DMS153 (cell line): ENCODE data around the gene NTRK3.

ENCODE experiments used
- DNase-seq: peaks from one replicate; lab custom pipeline; 2025; lab: John Stamatoyannopoulos, UW

The NTRK3 gene

DNA sequence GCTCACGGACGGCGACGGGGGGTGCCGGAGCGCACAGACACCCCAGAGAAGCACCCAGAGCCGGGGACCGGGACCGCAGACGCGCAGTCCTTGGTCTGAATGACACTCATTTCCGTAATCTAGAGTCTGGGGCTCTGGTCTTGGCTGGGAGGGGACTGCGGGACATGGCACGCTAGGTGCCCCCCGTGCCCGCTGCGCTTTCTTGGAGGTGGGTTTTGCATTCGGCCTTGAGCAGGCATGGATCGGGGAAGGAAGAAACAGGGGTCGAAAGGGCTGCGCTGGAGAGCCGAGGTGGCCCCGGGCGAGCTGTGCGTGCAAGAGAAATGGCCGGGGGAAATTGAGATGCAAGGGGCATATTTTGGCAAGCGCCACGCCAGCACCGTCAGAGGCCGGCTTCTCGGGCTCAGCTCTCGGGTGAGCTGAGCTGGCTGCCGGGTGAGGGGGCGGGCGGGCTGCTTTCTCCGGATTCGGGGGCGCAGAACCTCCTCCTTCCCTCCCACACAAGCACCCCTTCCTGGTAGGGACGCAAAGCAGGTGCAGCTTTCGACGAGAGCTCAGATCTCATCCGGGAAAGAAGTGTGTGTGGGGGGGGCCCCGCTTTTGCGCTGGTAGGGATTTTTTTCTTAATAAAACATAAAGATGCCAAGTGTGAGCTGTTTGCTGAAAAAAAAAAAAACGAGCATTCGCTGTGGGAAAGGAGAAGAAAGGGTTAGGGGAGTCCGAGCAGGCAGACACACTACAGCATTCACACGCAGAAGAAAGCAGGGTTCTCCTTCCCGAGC lies 963 bp upstream of the NTRK3 start:
- no peak for DNase-seq

DNA sequence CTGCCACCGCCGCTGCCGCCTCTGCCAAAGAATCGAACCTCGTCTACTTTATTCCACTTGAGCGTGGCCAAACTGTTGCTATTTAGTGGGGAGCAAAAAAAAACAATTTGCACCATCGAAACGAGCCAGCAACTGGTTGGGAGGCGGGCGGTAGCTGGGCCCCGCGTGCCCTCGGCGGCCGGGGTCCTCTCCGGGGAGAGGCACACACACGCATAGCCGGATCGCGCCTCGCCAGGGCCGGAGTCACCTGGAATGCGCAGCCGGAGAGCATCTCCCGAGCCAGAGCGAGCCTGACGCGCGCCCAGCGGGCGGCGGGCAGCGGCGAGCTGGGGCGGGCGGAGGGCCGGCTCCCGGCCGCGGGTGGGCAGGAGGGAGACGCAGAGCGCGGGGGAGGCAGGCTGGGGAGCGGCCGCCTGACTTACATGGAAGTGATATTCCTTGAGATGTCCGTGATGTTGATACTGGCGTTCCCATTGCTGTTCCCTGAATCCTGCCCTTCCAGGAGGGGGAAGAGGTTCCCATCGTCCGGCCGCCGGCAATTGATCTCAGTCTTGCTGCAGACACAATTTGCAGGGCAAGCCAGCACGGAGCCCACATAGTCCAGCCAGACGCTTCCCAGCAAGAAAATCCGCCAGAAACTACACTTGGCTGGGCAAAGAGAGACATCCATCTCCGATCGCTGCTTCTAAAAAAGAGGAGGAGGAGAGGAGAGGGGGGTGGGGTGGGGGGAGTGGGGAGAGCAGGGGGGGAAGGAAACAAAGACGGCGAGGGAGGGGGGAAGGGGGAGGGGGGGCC lies 858 bp downstream of the NTRK3 start:
- DNase-seq, result no peak

DNA sequence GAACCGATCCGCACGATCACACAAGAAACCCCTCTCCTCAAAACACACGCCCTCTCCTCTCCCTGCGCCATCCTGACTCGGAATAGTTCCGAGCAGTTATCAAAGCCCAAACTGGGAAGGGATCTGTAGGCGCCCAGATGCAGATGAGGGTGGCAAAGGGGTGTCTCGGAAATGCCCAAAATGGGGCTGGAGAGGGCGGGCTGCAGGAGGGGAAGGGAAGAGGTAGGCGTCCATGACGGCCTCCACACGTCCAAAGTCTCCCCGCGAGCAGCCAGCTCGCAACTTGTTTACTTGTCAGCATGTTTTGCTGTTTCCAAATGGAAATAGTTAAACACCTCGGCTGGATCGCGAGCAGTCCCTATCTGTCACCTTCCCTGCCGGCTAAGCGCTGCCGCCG lies 1.5 kb downstream of the NTRK3 start:
- DNase-seq, result no peak

DNA sequence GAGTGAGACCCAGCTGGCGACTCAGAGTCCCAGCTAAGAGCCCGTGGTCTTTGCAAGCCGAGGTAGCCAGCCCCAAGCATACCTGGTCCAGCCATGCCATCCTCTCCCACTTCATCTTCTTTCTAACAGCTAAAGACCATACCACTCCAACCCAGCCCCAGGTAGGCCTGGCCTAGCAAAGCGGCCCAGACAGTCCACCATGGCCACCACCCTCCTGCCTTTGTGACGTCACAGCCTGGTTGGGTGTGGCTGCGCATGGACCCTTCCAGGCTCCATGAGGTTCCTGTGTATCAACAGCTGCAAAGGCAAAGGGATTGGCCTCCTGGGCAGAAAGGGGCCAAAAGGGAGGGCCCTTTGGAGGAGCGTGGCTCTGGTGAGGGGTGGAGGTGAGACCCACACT lies 4.1 kb downstream of the NTRK3 start:
- DNase-seq, result no peak

DNA sequence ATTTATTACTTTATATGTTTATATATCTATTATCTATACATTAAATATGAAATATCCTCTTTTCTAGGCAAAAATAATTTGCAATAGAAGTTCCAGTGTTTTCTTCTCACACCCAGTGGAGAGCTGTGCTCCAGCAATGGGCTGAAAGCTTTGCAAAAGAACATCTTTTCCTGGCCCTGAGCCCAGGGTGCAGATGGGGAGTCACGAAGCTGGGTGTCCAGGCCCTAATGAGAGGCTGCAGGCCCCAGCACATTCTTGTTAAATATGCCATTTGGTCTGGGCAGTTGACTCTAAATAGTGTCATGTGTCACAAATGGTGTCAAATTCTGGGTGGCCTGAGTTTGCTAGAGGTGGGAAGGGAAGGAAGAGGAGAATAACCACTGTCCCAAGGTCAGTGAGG lies 5.7 kb downstream of the NTRK3 start:
- DNase-seq, result no peak

DNA sequence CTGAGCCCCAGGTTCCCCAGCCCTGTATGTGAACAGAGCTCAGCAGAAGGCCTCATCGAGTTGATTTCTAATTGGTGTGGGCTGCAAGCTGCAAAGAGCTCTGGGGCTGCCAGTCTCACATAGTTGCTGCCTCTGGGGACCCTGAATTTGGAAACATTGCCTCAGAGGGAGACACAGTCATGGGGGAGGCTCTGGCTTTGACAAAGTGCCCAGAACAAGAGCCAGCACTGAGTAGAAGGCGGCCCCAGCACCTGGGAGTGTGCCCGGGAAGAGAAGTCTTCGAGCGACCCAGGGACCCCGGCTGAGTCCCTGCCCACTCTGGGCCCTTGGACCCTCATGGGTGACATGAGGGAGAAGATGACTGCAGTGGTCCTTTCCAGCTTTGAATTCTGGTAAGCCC lies 7.3 kb downstream of the NTRK3 start:
- DNase-seq, result no peak

DNA sequence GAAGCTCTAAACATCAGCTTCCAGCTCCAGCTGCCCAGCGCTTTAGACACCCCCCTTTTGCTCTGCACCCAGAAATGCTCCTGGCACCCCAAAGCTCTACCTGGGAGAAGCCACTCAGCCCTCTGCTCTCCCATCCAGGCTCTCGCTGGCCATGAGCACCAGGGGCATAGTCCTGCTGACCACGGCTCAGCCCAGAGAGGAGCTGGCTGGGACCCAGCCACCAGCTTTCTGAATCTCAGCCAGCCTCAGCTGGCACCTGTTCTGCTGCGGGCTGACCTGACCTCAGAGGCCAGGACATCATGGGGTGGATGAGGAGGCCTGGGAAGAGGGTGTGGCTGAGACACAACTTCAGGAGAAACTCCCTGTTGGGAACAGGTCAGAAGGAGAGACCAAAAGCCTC lies 8.6 kb downstream of the NTRK3 start:
- no peak for DNase-seq

DNA sequence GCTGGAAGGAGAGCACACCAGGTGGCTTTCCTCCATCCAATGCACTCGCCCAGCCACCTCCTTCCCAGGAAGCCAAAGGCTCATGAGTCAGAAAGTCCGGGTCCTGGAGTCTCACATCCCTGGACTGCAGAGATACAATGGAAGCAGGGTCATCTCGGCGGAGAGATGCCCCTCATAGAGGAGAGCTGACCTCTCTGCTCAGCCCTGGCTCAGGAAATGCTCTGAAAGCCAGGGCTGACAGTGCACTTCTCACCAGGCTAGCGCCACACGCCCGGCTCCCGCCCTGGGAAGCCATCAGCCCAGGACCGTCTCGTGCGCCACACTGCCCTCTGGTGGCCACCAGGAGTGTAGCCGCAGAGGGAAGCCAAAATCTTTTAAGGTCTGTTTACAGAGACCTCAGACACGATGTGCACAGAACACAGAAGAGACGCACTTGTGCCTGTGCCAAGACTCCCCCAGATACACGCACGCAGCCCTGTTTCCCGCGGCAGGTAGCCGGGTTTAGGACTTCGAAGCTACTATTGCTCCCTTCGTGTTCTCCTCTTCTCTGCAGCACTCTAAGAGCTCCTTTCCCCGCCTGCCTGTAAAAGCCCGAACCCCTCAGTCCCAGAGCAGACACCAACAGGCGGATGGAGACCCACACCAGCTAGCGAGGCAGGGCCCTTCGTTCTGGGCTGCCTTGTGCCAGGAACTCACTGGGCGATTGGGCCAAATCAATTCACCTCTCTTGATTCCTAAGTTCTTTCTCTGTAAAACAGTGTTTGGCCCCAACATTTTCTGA lies 9.7 kb downstream of the NTRK3 start:
- no peak for DNase-seq

DNA sequence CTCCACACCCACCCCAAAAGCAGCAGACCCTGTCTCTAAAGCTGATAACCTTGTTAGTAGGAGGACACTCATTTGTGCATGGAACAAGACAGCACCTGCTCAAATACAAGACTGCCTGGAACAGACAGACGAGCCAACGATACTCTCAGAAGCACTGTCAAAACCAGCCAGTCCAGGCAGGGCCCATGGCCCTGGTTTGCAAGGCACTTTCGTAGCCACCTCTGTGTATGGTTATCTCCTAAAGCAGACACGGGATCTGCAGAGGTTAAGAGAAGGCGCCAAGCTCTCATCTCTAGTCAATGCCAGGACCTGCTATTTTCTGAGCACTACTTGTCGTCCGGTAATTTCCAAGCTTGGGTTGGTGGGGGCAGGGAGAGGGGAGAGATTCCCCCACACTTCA lies 10.5 kb downstream of the NTRK3 start:
- DNase-seq, result no peak

DNA sequence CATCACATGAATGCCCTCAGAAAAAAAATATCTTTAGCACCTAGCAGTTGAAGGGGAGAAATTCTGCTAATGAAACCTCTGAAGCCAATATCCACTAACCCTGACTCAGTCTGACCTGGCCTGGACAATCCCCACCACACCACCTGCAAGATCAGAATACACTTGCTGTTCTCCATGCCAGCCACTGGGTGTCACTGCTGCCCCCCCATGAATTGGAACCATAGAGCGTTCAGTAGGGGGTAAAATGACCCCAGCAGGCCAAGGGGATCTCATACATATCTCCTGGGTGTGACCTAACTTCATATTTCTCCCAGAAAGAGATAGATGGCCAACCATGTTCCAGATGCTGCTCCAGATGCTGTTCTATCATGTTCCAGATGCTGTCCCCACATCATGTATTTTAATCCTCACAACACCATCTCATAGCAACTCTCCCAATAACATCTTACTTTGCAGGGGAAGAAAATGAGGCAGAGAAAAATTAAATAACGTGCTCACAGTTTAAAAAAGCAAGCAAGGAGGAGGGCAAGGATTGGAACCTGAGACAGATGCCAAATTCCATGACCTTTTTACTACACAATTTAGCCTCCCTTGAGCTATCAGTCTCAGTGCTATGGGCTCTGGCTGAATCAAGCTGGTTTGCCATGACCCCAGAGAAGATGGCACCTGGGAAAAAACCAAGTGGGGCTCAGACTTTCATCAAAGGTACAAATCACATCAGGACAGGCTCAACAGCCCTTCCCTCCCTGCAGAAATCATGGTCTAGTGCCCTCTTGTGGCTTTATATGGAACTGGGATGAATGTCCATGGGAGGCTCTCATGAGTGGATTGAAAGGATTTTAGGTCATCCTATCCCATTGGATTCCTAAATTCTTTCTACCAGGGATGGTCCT lies 12.4 kb downstream of the NTRK3 start:
- DNase-seq, result no peak

DNA sequence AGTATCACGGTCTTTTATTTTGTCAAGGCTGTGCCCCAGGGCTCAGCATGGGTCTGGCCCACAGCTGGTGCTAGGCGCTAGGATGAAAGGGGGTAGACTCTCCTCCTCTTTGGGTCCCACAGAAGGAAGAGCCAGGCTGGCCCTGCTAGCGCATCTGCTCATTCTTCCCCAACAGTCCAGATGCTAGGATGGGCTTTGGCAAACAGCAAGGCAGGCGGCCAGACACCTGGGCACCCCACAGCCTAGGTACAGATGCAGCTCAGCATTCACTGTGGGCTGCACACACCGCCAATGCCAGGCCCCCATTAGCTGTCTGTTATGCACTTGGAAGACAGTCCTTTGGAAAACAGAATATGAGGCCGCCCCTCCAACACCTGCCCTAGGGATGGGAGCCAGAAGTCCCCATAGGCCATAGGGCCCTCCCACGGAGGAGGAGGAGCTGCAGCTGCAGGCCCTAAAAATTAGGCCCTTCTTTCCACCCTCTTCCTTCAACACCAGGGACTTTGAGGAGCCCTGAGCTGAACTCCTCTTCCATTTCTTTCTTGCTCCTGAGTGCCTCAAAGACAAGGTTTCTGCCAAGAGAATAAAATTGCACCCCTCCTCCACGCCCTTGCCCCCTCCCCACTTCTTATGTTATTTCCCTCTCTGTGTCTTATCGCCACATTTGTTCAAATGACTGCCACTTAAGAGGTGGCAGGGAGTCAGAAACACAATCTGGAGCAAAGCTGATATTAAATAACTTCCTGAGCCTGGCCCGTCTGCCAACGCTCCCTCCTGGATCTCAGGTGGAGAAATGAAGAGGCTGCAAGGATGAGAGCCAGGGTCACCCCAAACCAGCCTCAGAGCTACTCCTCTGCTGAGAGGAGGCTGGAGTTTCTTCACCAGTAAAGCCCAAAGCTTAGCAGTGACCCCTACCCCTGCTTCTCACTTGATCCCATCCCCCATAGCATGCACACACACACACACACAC lies 13.7 kb downstream of the NTRK3 start:
- DNase-seq, result no peak

DNA sequence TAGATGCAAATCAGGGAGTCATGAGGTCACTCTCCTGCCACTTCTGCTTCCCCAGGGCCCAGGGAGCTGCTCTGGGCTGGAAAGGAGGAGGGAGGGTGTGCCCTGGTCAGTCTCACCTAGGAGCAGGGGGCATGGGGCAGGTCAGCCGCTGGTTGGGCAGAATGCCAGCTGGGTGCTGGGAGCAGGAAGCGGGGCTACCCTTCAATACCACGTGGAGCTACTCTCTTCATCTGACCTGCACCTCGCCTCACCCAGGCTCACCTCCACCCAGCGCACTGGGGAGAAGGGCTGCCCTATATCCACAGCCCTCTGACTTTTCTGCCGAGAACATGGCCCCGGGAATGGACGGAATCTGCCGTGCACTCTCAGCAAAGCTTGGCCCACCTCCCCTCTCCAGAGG lies 15.1 kb downstream of the NTRK3 start:
- no peak for DNase-seq

DNA sequence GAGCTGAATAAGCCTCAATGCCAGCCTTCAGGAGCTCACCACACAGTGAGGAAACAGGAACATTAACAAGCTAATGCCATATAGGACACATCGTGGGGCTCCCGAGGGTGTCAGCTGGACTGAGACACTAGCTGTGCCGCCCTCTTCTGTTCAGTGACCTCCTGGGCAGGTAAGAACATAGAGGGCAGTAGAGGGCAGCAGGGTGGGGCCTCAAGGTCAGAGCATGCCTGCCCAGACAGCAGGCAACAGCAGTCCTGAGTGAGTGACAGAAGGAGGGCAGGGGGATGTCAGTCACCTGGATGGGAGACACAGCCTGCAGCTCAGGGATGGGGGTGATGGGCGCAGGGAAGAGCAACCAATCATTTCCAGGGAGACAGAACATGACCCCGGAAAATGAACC lies 15.5 kb downstream of the NTRK3 start:
- DNase-seq, result no peak

DNA sequence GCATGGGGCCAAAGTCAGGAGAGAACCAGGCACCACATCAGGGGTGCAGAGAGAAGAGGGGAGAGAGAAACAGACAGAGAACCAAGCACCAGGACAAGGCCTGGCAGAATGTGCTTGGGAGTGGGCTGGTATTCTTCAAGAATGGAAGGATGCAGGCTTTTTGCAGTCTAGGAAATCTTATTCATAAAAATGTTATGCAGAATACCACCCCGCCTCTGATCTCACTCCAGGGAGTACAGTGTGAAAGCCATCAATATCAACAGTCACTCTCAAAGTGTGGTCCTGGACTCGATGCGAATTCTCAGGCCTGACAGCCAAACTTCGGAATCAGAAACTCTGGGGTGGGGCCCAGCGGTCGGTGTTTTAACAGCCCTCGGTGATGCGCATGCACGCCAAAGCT lies 16.9 kb downstream of the NTRK3 start:
- DNase-seq, result no peak

DNA sequence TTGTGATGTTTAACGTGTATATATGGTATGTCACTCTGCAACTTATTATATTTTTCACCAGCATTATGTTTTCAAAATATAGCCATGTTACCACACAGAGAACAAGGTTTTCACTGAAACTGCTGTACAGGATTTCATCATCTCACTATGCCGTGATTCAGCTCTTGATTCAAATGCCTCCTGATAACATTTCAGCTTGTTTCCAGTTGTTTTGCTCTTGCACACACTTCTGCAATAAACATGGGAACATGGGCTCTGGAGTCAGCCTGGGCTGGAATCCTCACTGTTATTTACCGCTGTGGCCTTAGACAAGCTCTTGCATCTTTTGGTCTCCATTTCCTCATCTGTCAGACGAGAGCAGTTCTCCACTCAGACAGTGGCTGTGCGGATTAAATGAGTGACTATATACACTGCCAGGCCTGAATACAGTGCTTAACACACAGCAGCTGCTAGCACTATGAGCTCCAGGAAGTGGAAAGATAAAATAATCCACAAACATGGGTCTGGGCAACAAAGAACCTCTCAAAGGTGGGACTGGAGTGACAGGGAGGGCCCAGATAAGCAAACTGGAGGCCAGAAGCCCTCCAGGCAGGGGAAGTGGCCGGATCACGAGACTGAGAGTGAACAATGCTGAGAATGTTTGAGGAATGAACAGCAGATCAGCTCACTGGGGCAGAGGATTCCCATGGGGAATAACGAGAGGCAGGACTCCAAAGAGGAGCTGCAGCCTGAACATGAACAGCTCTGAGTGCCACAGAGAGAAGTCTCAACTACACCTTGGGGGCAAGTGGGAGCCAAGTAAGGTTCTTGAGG lies 17.7 kb downstream of the NTRK3 start:
- DNase-seq, result no peak

DNA sequence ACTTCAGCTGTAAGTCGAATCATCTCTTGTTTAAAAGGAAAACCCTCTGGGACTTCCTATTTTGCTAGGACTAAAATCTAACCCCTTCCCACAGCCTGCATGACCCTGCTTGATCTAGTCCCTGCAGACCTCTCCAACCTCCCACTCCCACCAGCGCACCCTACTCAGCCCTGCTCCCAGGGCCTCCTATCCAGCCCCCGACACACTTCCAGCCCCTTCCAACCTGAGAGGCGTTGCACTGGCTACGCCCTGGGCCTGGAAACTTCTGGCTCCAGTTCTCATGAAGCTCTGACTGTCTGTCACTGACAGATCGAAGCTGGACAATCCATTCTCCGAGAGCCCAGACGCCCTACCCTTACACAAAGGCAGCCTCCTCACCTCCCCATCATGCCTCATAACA lies 21.8 kb downstream of the NTRK3 start:
- DNase-seq, result no peak

DNA sequence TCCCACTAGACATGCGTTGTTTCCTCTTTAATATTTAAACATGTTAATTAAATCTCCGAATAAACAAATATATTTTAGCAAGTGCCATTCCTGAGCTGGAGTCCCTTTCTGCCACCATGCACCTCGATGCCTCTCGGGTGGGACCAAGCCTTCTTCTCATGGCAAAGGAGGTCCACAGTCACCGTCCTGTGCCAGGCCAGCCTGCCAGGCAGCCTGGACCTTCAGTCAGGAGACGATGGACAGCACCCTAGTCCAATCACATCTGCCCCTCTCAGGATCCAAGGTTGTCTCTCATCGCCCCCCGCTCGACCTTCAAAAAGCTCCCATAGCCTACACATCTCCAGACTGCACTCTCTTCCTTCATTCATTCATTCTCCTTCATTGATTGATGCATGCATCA lies 22.6 kb downstream of the NTRK3 start:
- DNase-seq, result no peak

DNA sequence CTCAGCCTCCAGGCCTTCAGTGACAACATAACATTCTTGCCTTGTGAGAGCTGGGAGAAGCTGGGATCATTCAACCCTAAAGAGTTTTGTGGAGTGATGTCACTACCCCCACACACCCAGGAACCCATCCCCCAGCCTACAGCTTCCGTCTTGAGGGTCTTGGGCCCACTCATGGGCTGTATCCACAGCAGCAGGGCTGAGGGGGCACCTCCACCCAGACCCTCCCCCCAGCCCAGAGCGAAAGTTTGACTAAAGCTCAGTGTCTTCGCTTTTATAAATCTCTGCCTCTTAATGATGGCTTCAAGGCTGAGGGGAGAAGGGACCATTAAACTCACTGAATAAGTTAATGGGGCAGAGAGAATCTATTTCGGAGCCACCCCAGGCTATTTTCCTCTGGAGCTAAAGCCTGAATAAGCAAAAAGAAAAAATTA lies 23.8 kb downstream of the NTRK3 start:
- DNase-seq, result no peak

DNA sequence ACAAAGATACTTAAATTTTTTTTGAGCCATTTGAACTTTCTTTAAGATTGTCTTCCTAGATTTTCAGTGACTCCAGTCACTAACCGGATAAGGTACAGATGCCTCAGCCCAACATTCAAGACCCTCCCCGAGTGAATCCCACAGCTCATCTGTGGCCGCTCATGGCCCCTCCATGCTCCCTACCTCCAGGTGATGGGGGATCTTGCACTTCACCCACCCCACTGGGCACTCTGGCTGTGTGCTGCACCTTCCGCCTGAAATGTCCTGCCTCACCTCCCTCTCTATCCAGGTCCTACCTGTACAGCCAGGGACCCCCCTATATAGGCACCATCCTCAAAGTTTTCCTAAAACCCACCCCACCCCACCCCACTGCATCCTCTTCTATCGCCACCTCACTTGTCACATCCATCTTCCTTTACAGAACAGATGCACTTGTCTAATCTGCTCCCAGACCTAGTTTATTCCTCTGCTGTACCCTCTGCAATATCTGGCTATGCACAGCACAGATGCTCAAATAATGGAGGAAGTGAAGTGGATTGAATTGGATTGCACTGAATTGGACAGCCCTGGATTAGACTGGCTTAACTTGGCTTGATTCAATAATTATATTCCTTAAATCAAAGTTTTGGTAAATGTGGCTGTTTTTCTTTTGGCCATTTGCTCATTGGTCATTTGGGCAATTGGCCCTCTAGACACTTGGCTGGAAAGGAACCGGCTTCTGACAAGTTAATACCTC lies 24.5 kb downstream of the NTRK3 start:
- DNase-seq, result no peak
